ENCODE results near the gene TRIM15. TPM values are rescaled to one million over a fixed set of nuclear protein-coding genes. Genes with fewer than 3 reads are reported as not detected.

Gene TRIM15
- total and polyA plus RNA-seq, 10 of the 15 experiments (the other 5 are each of a cell fraction or from before 2014, with no cell fraction given), result 0.29 TPM; not detected in 9

GRCh38 chr6:30154061-30154460 lies 9.3 kb upstream of the TRIM15 start:
- SMC1A ChIA-PET (ENCODE audit: uncharacterized antibody, unreplicated experiment), result interaction anchor here (1.1 kb wide), 1 partner anchor 51 kb away, joined by 4 read pairs; no protein-coding TSS in a partner anchor
- RAD21 ChIA-PET (ENCODE audit: unreplicated experiment), result interaction anchor here (0.9 to 1.0 kb wide), 2 partner anchors 13 to 51 kb away, joined by 3 to 8 read pairs; no protein-coding TSS in a partner anchor
- no peak overlapping the region for H3K4me2 ChIP-seq (ENCODE audit: control insufficient read depth, insufficient read depth)

More at GRCh38 chr6:30154061-30154460, 9.3 kb upstream of the TRIM15 start:
- CTCF ChIA-PET, result interaction anchor here (1.1 kb wide), 1 partner anchor 14 kb away, joined by 4 read pairs; no protein-coding TSS in a partner anchor
- intact Hi-C loops (cut with micrococcal nuclease; ENCODE audit: unreplicated experiment) (no loop called here), in situ Hi-C loops (cut with MboI) (no loop called here)
- H3K27me3 ChIP-seq (replicated peaks in 1 of 2; ENCODE audit: control insufficient read depth in 2 of 2, insufficient read depth in 2 of 2, low read length in 1 of 2), result peaks cover 0 to 2% of the 10 kb centered on the region in 2 experiments; a peak in 3 of 4 replicates
- H3K36me3 ChIP-seq (ENCODE audit: control insufficient read depth in 2 of 2, insufficient read depth in 2 of 2, low read length in 1 of 2), result no peaks in the 10 kb centered on the region
- H4K20me1 ChIP-seq (ENCODE audit: control insufficient read depth, insufficient read depth), result no peaks in the 10 kb centered on the region
- no peak overlapping the region for H3K9ac ChIP-seq (ENCODE audit: control insufficient read depth, insufficient read depth, low read length)
- DNase-seq (ENCODE audit: low read depth, low spot score) (no peak), ATAC-seq (no peak), FAIRE-seq (no peak)
- H3K9me3 ChIP-seq (replicated peaks; ENCODE audit: control insufficient read depth, insufficient read depth, low read length), result no peaks in the 10 kb centered on the region
- H3K4me1 ChIP-seq (ENCODE audit: control insufficient read depth, insufficient read depth, low read length), result peaks cover 4% of the 10 kb centered on the region; the same call in 1 of the 2 replicates
- no peaks in the 10 kb centered on the region for H3K79me2 ChIP-seq (ENCODE audit: control insufficient read depth, insufficient read depth, low read length)
- no TSS peak for BruUV-seq (replicated peaks)
- POLR2A ChIA-PET, result no interaction called here
- WGBS (ENCODE audit: insufficient coverage, insufficient replicate concordance, low lambda C conversion rate, missing lambda C conversion rate), result 53% methylated on average over 17 of the region's 17 CpGs
- TF ChIP-seq SMC3 (IDR thresholded peaks at IDR 0.05; ENCODE audit: borderline replicate concordance, low read length) (no peak), ZNF384 (IDR thresholded peaks at IDR 0.05; ENCODE audit: borderline replicate concordance, low read depth, low read length) (no peak), PML (IDR thresholded peaks at IDR 0.05; ENCODE audit: low read length) (no peak), BACH1 (IDR thresholded peaks at IDR 0.05; ENCODE audit: borderline replicate concordance) (no peak), BMI1 (IDR thresholded peaks at IDR 0.05; ENCODE audit: borderline replicate concordance) (no peak), TAF1 (IDR thresholded peaks at IDR 0.05; ENCODE audit: borderline replicate concordance, low read depth, low read length) (no peak), SKIL (IDR thresholded peaks at IDR 0.05; ENCODE audit: low read depth, poor library complexity, severe bottlenecking) (no peak), STAT1 (conservative IDR thresholded peaks at IDR 0.05) (no peak), NR2F1 (conservative IDR thresholded peaks at IDR 0.05) (no peak), TARDBP (IDR thresholded peaks at IDR 0.05; ENCODE audit: borderline replicate concordance) (no peak), CREB1 (IDR thresholded peaks at IDR 0.05; ENCODE audit: low read depth) (no peak), RBBP5 (conservative IDR thresholded peaks at IDR 0.05) (no peak), EZH2 (IDR thresholded peaks at IDR 0.05; ENCODE audit: borderline replicate concordance, control insufficient read depth, low read depth, low read length) (no peak), BCL3 (IDR thresholded peaks at IDR 0.05; ENCODE audit: borderline replicate concordance, insufficient read depth, low read depth, low read length, poor library complexity, severe bottlenecking) (no peak), SUPT20H (IDR thresholded peaks at IDR 0.05; ENCODE audit: borderline replicate concordance, control insufficient read depth, low read depth, low read length) (no peak), HDGF (IDR thresholded peaks at IDR 0.05) (no peak), ZBTB33 (IDR thresholded peaks at IDR 0.05) (no peak), RB1 (IDR thresholded peaks at IDR 0.05; ENCODE audit: borderline replicate concordance) (no peak)
- no peak overlapping the region for H3K4me3 ChIP-seq
- no peak overlapping the region for H2AFZ ChIP-seq (ENCODE audit: control insufficient read depth, low read depth, low read length)
- H3K27ac ChIP-seq (ENCODE audit: control insufficient read depth, insufficient read depth), result no peak overlapping the region

Data from GM12878 (cell line).